ENCODE measurements around the gene ATP7A. TPM values are rescaled to one million over a fixed set of nuclear protein-coding genes. Genes with fewer than 3 reads are reported as not detected.
A peak's percentile ranks its signal among the peaks of the same experiment; 100 is the strongest.
"Not testable (repeated sequence)": the region's sequence is repeated elsewhere in the genome, so short reads cannot be mapped to it uniquely, and the experiment has no call there.

The ATP7A gene
- total RNA-seq, 1 experiment from 2014 or later: 26.5 TPM

DNA sequence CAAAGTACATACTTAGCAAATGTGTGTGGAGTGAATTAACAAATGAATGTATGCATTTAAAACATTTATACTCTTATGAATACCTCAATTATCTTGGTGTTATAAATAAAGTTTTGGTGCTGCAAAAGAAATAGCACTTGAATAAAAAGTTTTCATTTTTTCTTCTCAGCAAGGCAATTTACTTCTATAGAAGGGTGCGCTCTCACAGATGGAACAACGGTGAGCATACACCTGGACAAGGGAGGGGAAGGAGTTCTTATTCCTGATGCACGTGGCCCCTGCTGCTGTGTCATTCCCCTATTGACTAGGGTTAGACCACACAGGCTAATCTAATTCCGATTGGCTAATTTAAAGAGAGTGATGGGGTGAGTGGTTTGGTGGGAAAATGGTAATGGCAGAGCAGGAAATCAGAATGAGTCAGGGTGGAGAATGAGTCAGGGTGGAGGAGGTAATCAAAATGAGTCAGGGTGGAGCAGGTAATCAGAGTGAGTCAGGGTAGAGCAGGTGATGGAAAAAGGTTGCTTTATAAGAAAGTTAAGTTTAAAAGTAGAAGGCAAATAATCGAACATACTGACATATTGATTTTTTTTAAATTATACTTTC is 165.4 kb downstream of the ATP7A start:
- no peak for DNase-seq (ENCODE audit: low read depth in 1 of 2, low spot score in 2 of 2)
- Histone ChIP-seq H3K4me3 (no peak overlapping the region), H3K4me1 (replicated peaks) (no peaks in the 10 kb centered on the region), H3K9me3 (replicated peaks) (no peaks in the 10 kb centered on the region), H3K27me3 (replicated peaks) (no peaks in the 10 kb centered on the region), H3K36me3 (no peaks in the 10 kb centered on the region), H3K27ac (no peak overlapping the region)

DNA sequence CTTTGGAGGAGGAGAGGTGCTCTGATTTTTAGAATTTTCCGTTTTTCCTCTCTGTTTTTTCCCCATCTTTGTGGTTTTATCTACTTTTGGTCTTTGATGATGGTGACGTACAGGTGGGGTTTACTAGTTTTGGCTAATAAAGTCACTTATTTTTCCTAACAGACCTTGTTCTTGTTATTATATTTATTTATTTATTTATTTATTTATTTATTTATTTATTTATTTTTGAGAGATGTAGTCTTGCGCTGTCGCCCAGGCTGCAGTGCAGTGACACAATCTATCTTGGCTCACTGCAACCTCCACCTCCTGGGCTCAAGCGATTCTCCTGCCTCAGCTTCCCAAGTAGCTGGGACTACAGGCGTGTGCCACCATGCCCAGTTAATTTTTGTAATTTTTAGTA is 170.9 kb downstream of the ATP7A start:
- not testable (repeated sequence) for H3K4me3 ChIP-seq; H3K27ac ChIP-seq; H3K36me3 ChIP-seq; DNase-seq (ENCODE audit: low read depth in 1 of 2, low spot score in 2 of 2); H3K4me1 ChIP-seq (replicated peaks); H3K9me3 ChIP-seq (replicated peaks); H3K27me3 ChIP-seq (replicated peaks)

DNA sequence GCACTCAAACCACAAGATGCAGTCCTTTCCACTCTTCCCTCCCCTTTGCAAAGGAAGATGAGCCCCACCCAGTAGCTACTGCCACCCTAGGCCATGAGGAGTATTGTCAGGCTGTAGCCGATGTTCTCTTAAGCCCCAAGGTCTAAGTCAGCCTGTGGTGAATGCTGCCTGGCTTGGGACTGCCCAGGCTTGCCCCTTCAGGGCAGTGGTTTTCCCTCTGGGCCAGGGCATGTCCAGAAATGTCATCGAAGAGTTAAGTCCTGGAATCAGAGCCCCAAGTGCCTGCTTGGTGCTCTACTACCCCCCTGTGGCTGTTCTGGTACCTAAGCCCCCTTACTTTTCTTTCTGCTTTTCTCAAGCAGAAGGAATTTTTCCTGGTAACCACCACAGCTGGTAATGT is 181.8 kb downstream of the ATP7A start:
- Histone ChIP-seq H3K27ac (no peak overlapping the region), H3K4me3 (no peak overlapping the region), H3K36me3 (no peaks in the 10 kb centered on the region), H3K4me1 (replicated peaks) (no peaks in the 10 kb centered on the region), H3K27me3 (replicated peaks) (no peaks in the 10 kb centered on the region), H3K9me3 (replicated peaks) (no peaks in the 10 kb centered on the region)
- peak; percentile 25 to 46 for DNase-seq (ENCODE audit: low read depth in 1 of 2, low spot score in 2 of 2)

DNA sequence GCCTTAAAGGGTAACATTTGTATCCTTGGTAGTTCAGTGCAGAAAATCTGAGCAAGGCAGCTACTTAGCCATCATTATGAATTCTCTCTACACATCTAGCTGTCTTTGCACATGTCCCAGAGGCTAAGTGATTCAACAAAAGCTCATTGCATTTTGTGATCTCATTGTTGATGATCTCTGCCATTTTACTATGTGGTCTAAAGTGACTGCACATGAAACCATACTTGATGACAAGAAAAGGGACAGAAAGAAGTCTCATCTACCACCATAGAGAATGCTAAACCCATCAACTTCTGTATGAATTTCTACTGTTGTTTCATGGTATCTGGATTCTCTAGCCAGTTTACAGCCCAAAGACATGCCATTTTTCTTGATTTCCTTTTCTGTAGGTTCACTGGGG is 187.6 kb downstream of the ATP7A start:
- Histone ChIP-seq H3K4me1 (replicated peaks) (peaks cover under 1% of the 10 kb centered on the region), H3K27ac (no peak overlapping the region), H3K27me3 (replicated peaks) (no peaks in the 10 kb centered on the region), H3K4me3 (no peak overlapping the region), H3K36me3 (no peaks in the 10 kb centered on the region), H3K9me3 (replicated peaks) (no peaks in the 10 kb centered on the region)
- no peak for DNase-seq (ENCODE audit: low read depth in 1 of 2, low spot score in 2 of 2)

Other genes with a start within 250 kb of the ATP7A start
- 26.6 and 53.7 TPM in 2 replicates for gene ATRX, start 124.5 kb upstream of the ATP7A start, total RNA-seq (2014; rRNA removed; shearing (Covaris generic))
- gene MAGT1, start 15.3 kb upstream of the ATP7A start, total RNA-seq (2014; rRNA removed; shearing (Covaris generic)): 71.1 and 85.9 TPM in 2 replicates
- 561 and 673 TPM in 2 replicates for gene COX7B, start 11.2 kb upstream of the ATP7A start, total RNA-seq (2014; rRNA removed; shearing (Covaris generic))
- not detected in 2 replicates for gene PGAM4, start 58.9 kb downstream of the ATP7A start, total RNA-seq (2014; rRNA removed; shearing (Covaris generic))
- gene PGK1, start 193.6 kb downstream of the ATP7A start, total RNA-seq (2014; rRNA removed; shearing (Covaris generic)): 473 and 636 TPM in 2 replicates
- 31.4 and 53.8 TPM in 2 replicates for gene TAF9B, start 229.0 kb downstream of the ATP7A start, total RNA-seq (2014; rRNA removed; shearing (Covaris generic))

Measured in SJSA1 (cell line).